ENCODE measurements around the gene SLC6A1. TPM values are rescaled to one million over a fixed set of nuclear protein-coding genes. Genes with fewer than 3 reads are reported as not detected.

Gene SLC6A1
- total RNA-seq, 2 experiments from 2014 or later: not detected

- H3K27me3 Mint-ChIP-seq: peaks cover 23% of the 10 kb centered on the region
- no peaks in the 10 kb centered on the region for H3K9me3 Mint-ChIP-seq
- H3K27me3 ChIP-seq (ENCODE audit: control insufficient read depth in 1 of 2, insufficient read depth in 2 of 2, low read length in 2 of 2): peaks cover 6 to 9% of the 10 kb centered on the region in 2 experiments
- DNase-seq (no peak), ATAC-seq (ENCODE audit: poor library complexity) (no peak)
- ChIA-PET CTCF (no interaction called here), POLR2A (no interaction called here)
- no peaks in the 10 kb centered on the region for H3K36me3 Mint-ChIP-seq (ENCODE audit: low read depth)
- no peak overlapping the region for H3K27ac Mint-ChIP-seq
- TF ChIP-seq CTCF (IDR thresholded peaks at IDR 0.05): no peak
- intact Hi-C loops (cut with DNase I, micrococcal nuclease): loop anchor here in 1 of 2 experiments (5.0 kb wide), 2 partner anchors 275 to 595 kb away; no protein-coding TSS in a partner anchor
- H3K4me3 ChIP-seq (ENCODE audit: low read length): no peak overlapping the region
- no peaks in the 10 kb centered on the region for H3K36me3 ChIP-seq (ENCODE audit: insufficient read depth, low read length)
- no peaks in the 10 kb centered on the region for H3K4me1 Mint-ChIP-seq (ENCODE audit: low read depth)
- H3K4me1 ChIP-seq (ENCODE audit: insufficient read depth, low read length): peaks cover 4% of the 10 kb centered on the region
- no peak overlapping the region for H3K4me3 Mint-ChIP-seq
- peaks cover 0 to 15% of the 10 kb centered on the region in 2 experiments for H3K9me3 ChIP-seq (ENCODE audit: control insufficient read depth in 1 of 2, insufficient read depth in 1 of 2, low read length in 2 of 2)
- H3K27ac ChIP-seq (ENCODE audit: low read depth in 1 of 2, low read length in 2 of 2): no peak overlapping the region
Measured at GRCh38 chr3:11062704-11063103, 70.2 kb downstream of the SLC6A1 start.

GRCh38 chr3:11071096-11071755 is 78.7 kb downstream of the SLC6A1 start:
- intact Hi-C loops (cut with DNase I, micrococcal nuclease): no loop called here
- Histone ChIP-seq H3K27me3 (ENCODE audit: control insufficient read depth in 1 of 2, insufficient read depth in 2 of 2, low read length in 2 of 2) (peaks cover 0 to 2% of the 10 kb centered on the region in 2 experiments), H3K4me1 (ENCODE audit: insufficient read depth, low read length) (no peaks in the 10 kb centered on the region), H3K4me3 (ENCODE audit: low read length) (no peak overlapping the region), H3K27ac (ENCODE audit: low read depth in 1 of 2, low read length in 2 of 2) (no peak overlapping the region), H3K9me3 (ENCODE audit: control insufficient read depth in 1 of 2, insufficient read depth in 1 of 2, low read length in 2 of 2) (peaks cover 0 to 9% of the 10 kb centered on the region in 2 experiments), H3K36me3 (ENCODE audit: insufficient read depth, low read length) (no peaks in the 10 kb centered on the region)
- DNase-seq (no peak), ATAC-seq (ENCODE audit: poor library complexity) (no peak)
- ChIA-PET CTCF (no interaction called here), POLR2A (no interaction called here)
- Mint-ChIP-seq H3K27me3 (peaks cover 21% of the 10 kb centered on the region), H3K36me3 (ENCODE audit: low read depth) (no peaks in the 10 kb centered on the region), H3K4me3 (no peak overlapping the region), H3K4me1 (ENCODE audit: low read depth) (no peaks in the 10 kb centered on the region), H3K27ac (no peak overlapping the region), H3K9me3 (peaks cover 4% of the 10 kb centered on the region)
- TF ChIP-seq CTCF (IDR thresholded peaks at IDR 0.05): no peak

- Mint-ChIP-seq H3K4me3 (no peak overlapping the region), H3K27me3 (peaks cover 25% of the 10 kb centered on the region), H3K27ac (no peak overlapping the region), H3K4me1 (ENCODE audit: low read depth) (no peaks in the 10 kb centered on the region), H3K36me3 (ENCODE audit: low read depth) (no peaks in the 10 kb centered on the region), H3K9me3 (peaks cover 4% of the 10 kb centered on the region)
- ChIA-PET POLR2A (no interaction called here), CTCF (no interaction called here)
- no peak overlapping the region for H3K27ac ChIP-seq (ENCODE audit: low read depth in 1 of 2, low read length in 2 of 2)
- H3K27me3 ChIP-seq (ENCODE audit: control insufficient read depth in 1 of 2, insufficient read depth in 2 of 2, low read length in 2 of 2): peaks cover 0 to 2% of the 10 kb centered on the region in 2 experiments
- no peak overlapping the region for H3K4me3 ChIP-seq (ENCODE audit: low read length)
- no peaks in the 10 kb centered on the region for H3K36me3 ChIP-seq (ENCODE audit: insufficient read depth, low read length)
- TF ChIP-seq CTCF (IDR thresholded peaks at IDR 0.05): no peak
- intact Hi-C loops (cut with DNase I, micrococcal nuclease): no loop called here
- peaks cover 0 to 9% of the 10 kb centered on the region in 2 experiments for H3K9me3 ChIP-seq (ENCODE audit: control insufficient read depth in 1 of 2, insufficient read depth in 1 of 2, low read length in 2 of 2)
- no peaks in the 10 kb centered on the region for H3K4me1 ChIP-seq (ENCODE audit: insufficient read depth, low read length)
- ATAC-seq (ENCODE audit: poor library complexity) (no peak), DNase-seq (no peak)
Measured at GRCh38 chr3:11072631-11073030, 80.1 kb downstream of the SLC6A1 start.

Data from CD4-positive, alpha-beta T cell (primary cell).